RWPE2 (cell line): ENCODE measurements around the gene TCF23.

ENCODE experiments used
- ATAC-seq: fragments of 200-7000 bp; cut with Tn5 transposase; 3 replicates; pipeline ENCODE4 v1.9.1; 2021; ENCODE audit warnings: low read depth
- DNase-seq: peaks from one replicate; pipeline ENCODE4 v3.0.0-alpha.2; 2020; ENCODE audit warnings: low spot score
- H3K27ac ChIP-seq: fragments of 450-650 bp; 2 replicates; pipeline ENCODE4 v1.5.1; 2017; ENCODE audit warnings: mild to moderate bottlenecking; ENCODE audit not compliant: poor library complexity, severe bottlenecking
- H3K27me3 ChIP-seq: fragments of 250-450 bp; sonication (Bioruptor Pico); 2 replicates; pipeline ENCODE4 v1.5.1; 2021; ENCODE audit warnings: mild to moderate bottlenecking, moderate library complexity; ENCODE audit not compliant: insufficient read depth, poor library complexity, severe bottlenecking
- H3K36me3 ChIP-seq: fragments of 250-450 bp; sonication (Bioruptor Pico); 2 replicates; pipeline ENCODE4 v1.5.1; 2020; ENCODE audit warnings: low read depth, mild to moderate bottlenecking, moderate library complexity
- H3K4me1 ChIP-seq: fragments of 250-450 bp; sonication (Bioruptor Pico); 2 replicates; pipeline ENCODE4 v1.5.1; 2021; ENCODE audit warnings: mild to moderate bottlenecking, moderate library complexity; ENCODE audit not compliant: insufficient read depth, poor library complexity, severe bottlenecking
- H3K4me3 ChIP-seq: fragments of 250-450 bp; sonication (Bioruptor Pico); 2 replicates; pipeline ENCODE4 v1.5.1; 2021; ENCODE audit warnings: mild to moderate bottlenecking, moderate library complexity; ENCODE audit not compliant: severe bottlenecking
- H3K9me3 ChIP-seq: fragments of 250-450 bp; sonication (Bioruptor Pico); 2 replicates; pipeline ENCODE4 v1.5.1; 2021; ENCODE audit warnings: mild to moderate bottlenecking, moderate library complexity; ENCODE audit not compliant: severe bottlenecking
- TF ChIP-seq, protein P1 (sequence below): fragments of 450-650 bp; IDR thresholded peaks from one replicate; pipeline ENCODE4 v1.5.1; 2017; ENCODE audit warnings: mild to moderate bottlenecking, moderate library complexity; ENCODE audit not compliant: poor library complexity, severe bottlenecking

The TCF23 gene

DNA sequence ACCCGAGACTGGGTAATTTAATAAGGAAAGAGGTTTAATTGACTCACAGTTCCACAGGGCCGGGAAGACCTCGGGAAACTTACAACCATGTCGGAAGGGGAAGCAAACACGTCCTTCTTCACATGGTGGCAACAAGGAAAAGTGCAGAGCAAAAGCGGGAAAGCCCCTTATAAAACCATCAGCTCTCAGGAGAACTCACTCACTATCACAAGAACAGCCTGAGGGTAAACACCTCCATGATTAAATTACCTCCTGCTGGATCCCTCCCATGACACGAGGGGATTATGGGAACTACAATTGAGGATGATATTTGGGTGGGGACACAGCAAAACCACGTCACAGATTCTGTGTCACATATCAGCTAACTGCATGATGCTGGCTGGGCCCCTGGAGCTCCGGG is 11.4 kb downstream of the TCF23 start:
- no peak for DNase-seq
- TF ChIP-seq, protein P1, sequence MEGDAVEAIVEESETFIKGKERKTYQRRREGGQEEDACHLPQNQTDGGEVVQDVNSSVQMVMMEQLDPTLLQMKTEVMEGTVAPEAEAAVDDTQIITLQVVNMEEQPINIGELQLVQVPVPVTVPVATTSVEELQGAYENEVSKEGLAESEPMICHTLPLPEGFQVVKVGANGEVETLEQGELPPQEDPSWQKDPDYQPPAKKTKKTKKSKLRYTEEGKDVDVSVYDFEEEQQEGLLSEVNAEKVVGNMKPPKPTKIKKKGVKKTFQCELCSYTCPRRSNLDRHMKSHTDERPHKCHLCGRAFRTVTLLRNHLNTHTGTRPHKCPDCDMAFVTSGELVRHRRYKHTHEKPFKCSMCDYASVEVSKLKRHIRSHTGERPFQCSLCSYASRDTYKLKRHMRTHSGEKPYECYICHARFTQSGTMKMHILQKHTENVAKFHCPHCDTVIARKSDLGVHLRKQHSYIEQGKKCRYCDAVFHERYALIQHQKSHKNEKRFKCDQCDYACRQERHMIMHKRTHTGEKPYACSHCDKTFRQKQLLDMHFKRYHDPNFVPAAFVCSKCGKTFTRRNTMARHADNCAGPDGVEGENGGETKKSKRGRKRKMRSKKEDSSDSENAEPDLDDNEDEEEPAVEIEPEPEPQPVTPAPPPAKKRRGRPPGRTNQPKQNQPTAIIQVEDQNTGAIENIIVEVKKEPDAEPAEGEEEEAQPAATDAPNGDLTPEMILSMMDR = no peak

DNA sequence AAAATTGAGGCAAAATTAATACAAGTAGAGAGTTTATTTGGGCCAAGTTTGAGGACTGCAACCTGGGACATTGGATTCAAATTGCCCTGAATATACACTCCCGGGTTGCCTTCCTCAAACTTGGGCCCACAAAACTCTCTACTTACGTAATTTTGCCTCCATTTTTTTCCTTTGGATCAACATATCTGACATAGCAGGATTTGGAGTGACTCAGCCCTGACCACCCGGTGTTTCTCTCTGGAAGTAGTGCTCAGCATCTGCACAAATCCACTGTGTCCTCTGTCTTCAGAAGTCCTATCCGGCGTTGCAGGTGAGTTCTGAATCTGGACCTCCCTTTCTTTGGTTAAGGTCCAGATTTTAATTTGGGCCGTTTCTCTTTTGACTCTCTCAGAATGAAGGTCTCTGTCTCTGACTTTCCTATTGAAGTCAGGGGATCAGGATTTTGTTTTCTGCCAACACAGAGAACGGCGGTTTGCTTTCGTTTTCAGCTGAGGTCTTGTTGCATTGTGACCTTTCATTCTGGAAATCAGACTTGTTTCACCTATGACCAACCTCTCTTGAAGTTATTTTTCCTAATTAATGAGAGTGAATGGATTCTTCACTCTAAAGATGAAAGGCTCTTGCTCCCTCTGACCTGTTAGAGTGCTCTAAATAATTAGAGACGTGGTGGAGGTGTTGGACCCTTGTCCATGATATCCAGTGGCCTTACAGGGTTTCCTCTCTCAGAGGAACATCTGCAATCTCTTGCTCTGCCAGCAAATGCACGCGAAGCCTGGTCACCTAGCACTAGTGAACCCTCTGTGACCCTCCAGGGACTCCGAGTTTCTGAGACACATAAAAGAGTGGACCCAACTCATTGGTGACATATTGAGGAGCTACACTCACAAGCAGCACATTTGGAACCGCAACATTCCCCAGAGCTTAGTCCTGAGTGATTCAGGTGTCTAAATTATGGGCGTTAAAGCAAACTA is 13.6 kb downstream of the TCF23 start:
- Histone ChIP-seq H3K4me1 (no peaks in the 10 kb centered on the region), H3K27me3 (no peaks in the 10 kb centered on the region), H3K36me3 (no peaks in the 10 kb centered on the region), H3K4me3 (no peak overlapping the region), H3K27ac (no peak overlapping the region), H3K9me3 (no peaks in the 10 kb centered on the region)
- ATAC-seq = no peak
- TF ChIP-seq, protein P1 = no peak
- DNase-seq = no peak

More for the DNA sequence above, 11.4 kb downstream of the TCF23 start:
- Histone ChIP-seq H3K4me1 (no peaks in the 10 kb centered on the region), H3K4me3 (no peak overlapping the region), H3K36me3 (no peaks in the 10 kb centered on the region), H3K27me3 (no peaks in the 10 kb centered on the region), H3K27ac (no peak overlapping the region), H3K9me3 (no peaks in the 10 kb centered on the region)
- no peak for ATAC-seq

DNA sequence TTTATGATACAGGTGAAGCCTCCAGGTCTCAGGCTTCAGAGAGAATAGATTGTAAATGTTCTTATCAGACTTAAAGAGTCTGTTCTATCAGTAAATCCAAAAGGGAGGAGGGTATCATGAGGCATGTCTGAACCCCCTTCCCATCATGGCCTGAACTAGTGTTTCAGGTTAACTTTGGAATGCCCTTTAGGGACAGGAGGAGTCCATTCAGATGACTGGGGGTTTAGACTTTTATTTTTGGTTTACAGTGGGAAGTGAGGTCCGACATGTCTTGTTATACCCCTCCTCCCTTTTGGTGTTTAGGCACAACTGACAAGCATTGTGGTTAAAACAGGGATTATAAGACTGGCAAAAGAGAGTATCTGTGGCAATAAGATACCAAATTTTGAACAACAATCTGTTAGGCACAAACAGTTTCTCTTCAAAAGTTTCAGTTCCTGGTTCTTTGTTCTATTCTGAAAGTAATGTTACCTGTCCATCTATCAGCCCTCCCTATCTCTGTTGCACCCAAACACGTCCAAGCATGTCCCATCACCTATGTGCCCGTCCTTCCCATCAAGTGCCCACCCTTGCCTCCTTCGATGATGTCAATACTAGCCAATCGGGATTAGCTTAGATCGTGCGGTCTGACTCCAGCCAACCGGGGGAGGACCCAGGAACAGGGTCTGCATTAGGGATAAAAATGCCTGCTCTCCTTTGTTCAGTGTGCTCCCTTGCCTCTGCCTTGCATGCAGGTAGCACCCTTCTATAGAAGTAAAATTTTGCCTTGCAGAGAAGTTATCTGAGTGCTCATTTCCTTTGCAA is 16.4 kb downstream of the TCF23 start:
- H3K9me3 ChIP-seq = no peaks in the 10 kb centered on the region
- H3K36me3 ChIP-seq = no peaks in the 10 kb centered on the region
- no peaks in the 10 kb centered on the region for H3K27me3 ChIP-seq
- DNase-seq (no peak), ATAC-seq (no peak)
- no peak overlapping the region for H3K27ac ChIP-seq
- TF ChIP-seq, protein P1 = no peak
- no peak overlapping the region for H3K4me3 ChIP-seq
- no peaks in the 10 kb centered on the region for H3K4me1 ChIP-seq

DNA sequence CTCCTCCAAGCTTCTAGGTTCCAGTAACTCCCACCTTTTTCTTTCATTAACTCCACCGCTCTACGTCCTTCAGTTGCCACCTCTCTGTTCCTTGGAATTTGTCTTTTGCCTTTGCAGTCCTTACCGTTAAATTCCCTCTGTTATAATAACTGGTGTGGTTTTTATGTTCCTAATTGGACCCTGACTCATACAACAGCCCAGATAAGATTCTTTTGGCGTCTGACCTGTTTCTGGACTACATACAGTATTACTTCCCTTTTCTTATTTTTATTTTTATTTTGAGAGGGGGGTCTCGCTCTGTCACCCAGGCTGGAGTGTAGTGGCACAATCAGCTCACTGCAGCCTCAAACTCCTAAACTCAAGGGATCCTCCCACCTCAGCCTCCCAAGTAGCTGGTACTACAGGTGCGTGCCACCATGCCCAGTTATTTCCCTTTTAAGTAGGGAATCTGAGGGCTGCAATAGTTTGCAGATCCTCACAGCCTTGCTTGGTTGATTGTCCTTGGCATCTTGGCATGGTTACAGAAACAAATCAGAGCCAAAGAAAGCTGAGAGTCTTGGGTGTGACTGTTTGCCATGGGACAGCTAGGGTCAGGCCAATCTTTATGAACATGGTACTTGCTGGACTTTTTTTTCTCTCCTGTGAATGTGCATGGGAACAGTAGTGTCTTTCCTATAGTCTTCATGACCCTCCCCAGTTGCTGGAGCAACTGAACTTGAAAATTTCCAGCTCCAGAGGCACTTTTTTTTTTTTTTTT is 22.0 kb downstream of the TCF23 start:
- no peak overlapping the region for H3K27ac ChIP-seq
- DNase-seq (no peak), ATAC-seq (no peak)
- no peaks in the 10 kb centered on the region for H3K36me3 ChIP-seq
- no peaks in the 10 kb centered on the region for H3K4me1 ChIP-seq
- TF ChIP-seq, protein P1 = no peak
- peaks cover 30% of the 10 kb centered on the region for H3K27me3 ChIP-seq
- no peaks in the 10 kb centered on the region for H3K9me3 ChIP-seq
- no peak overlapping the region for H3K4me3 ChIP-seq
